Measurements from ENCODE around the gene RNF14.

- no peak for TF ChIP-seq CTCF (IDR thresholded peaks at IDR 0.05; ENCODE audit: poor library complexity)
- no peak for TF ChIP-seq EZH2phosphoT487 (IDR thresholded peaks at IDR 0.05; ENCODE audit: low read depth, severe bottlenecking, unreplicated experiment)
Measured at GRCh38 chr5:141935538-141935937, 33.4 kb upstream of the RNF14 start.

Measured in hepatocyte (in vitro differentiated cells).